HEK293 (cell line): ENCODE measurements around the gene CDK19.

Source experiments
- CTCF ChIA-PET: fragments of 350-600 bp; formaldehyde crosslinking; extraction: SDS; loops from one replicate; lab custom pipeline; 2021; ENCODE audit warnings: antibody characterized with exemption; lab: Yijun Ruan, JAX
- POLR2A ChIA-PET: fragments of 300-600 bp; formaldehyde crosslinking; extraction: SDS; loops from one replicate; lab custom pipeline; 2020; ENCODE audit warnings: antibody characterized with exemption, inconsistent platforms; lab: Yijun Ruan, JAX
- H3K27ac ChIP-seq: fragments of 200-500 bp; sonication (Bioruptor generic); 2 replicates; pipeline ENCODE4 v1.5.1; 2014; ENCODE audit warnings: low read depth, low read length, control low read depth, inconsistent platforms; ENCODE audit errors: extremely low read depth
- H3K36me3 ChIP-seq, 2 experiments: fragments of 200-500 bp in 1 of 2; sonication (Bioruptor generic) in 1 of 2; 1 replicate in 1 of 2; 2 replicates in 1 of 2; pipeline ENCODE4 v1.5.1; 2014 to 2017; ENCODE audit warnings: inconsistent platforms in 2 of 2, low read length in 2 of 2; ENCODE audit not compliant: control insufficient read depth in 2 of 2, insufficient read depth in 1 of 2
- H3K4me1 ChIP-seq: fragments of 200-500 bp; sonication (Bioruptor generic); 2 replicates; pipeline ENCODE4 v1.5.1; 2014; ENCODE audit warnings: mild to moderate bottlenecking, low read length, inconsistent platforms; ENCODE audit not compliant: control insufficient read depth, insufficient read depth
- H3K4me3 ChIP-seq: 2 replicates; pipeline ENCODE4 v1.5.1; 2011; ENCODE audit warnings: low read depth, mild to moderate bottlenecking, control low read depth, low read length, moderate library complexity
- H3K9me3 ChIP-seq: fragments of 200-500 bp; sonication (Bioruptor generic); 2 replicates; pipeline ENCODE4 v1.5.1; 2014; ENCODE audit warnings: low read depth, low read length, inconsistent platforms; ENCODE audit not compliant: control insufficient read depth, insufficient read depth
- MYNN ChIP-seq: fragments of 450-650 bp; formaldehyde crosslinking; IDR thresholded peaks from 2 replicates; pipeline ENCODE4 v1.5.1; 2016; ENCODE audit warnings: missing biosample characterization, missing genetic modification characterization, borderline replicate concordance
- SCRT1 ChIP-seq: fragments of 450-650 bp; formaldehyde crosslinking; IDR thresholded peaks from 2 replicates; pipeline ENCODE4 v1.5.1; 2016; ENCODE audit warnings: missing biosample characterization, missing genetic modification characterization, borderline replicate concordance
- SCRT2 ChIP-seq: fragments of 450-650 bp; formaldehyde crosslinking; IDR thresholded peaks from 2 replicates; pipeline ENCODE4 v1.5.1; 2016; ENCODE audit warnings: missing biosample characterization, missing genetic modification characterization
- ZIC2 ChIP-seq: fragments of 450-650 bp; formaldehyde crosslinking; IDR thresholded peaks from 2 replicates; pipeline ENCODE4 v1.5.1; 2016; ENCODE audit warnings: missing biosample characterization, missing genetic modification characterization
- ZNF132 ChIP-seq: fragments of 450-650 bp; formaldehyde crosslinking; IDR thresholded peaks from 2 replicates; pipeline ENCODE4 v1.5.1; 2017; ENCODE audit warnings: missing biosample characterization, missing genetic modification characterization, borderline replicate concordance
- ZNF16 ChIP-seq: fragments of 450-650 bp; formaldehyde crosslinking; IDR thresholded peaks from 2 replicates; pipeline ENCODE4 v1.5.1; 2016; ENCODE audit warnings: low read depth, missing biosample characterization, missing genetic modification characterization
- ZNF311 ChIP-seq: fragments of 450-650 bp; formaldehyde crosslinking; IDR thresholded peaks from 2 replicates; pipeline ENCODE4 v1.5.1; 2017; ENCODE audit warnings: missing biosample characterization, missing genetic modification characterization, borderline replicate concordance
- ZNF335 ChIP-seq: fragments of 450-650 bp; formaldehyde crosslinking; conservative IDR thresholded peaks from 2 replicates; pipeline ENCODE4 v1.5.1; 2016; ENCODE audit warnings: missing biosample characterization, missing genetic modification characterization
- ZNF341 ChIP-seq: fragments of 450-650 bp; formaldehyde crosslinking; IDR thresholded peaks from 2 replicates; pipeline ENCODE4; 2016; ENCODE audit warnings: low read depth, missing biosample characterization, missing genetic modification characterization
- ZNF37A ChIP-seq: fragments of 450-650 bp; IDR thresholded peaks from 2 replicates; pipeline ENCODE4 v1.5.1; 2018; ENCODE audit warnings: missing biosample characterization, missing genetic modification characterization
- ZNF426 ChIP-seq: fragments of 450-650 bp; formaldehyde crosslinking; IDR thresholded peaks from 2 replicates; pipeline ENCODE4 v1.5.1; 2017; ENCODE audit warnings: missing biosample characterization, missing genetic modification characterization, mild to moderate bottlenecking, inconsistent platforms, moderate library complexity
- ZNF544 ChIP-seq: fragments of 450-650 bp; formaldehyde crosslinking; IDR thresholded peaks from 2 replicates; pipeline ENCODE4 v1.5.0; 2017; ENCODE audit warnings: missing biosample characterization, missing genetic modification characterization
- ZNF626 ChIP-seq: fragments of 450-650 bp; sonication (Bioruptor Pico); formaldehyde crosslinking; IDR thresholded peaks from 2 replicates; pipeline ENCODE4 v1.5.1; 2018; ENCODE audit warnings: missing biosample characterization, missing genetic modification characterization, inconsistent platforms
- ZNF654 ChIP-seq: fragments of 450-650 bp; formaldehyde crosslinking; IDR thresholded peaks from 2 replicates; pipeline ENCODE4 v1.5.1; 2016; ENCODE audit warnings: low read depth, missing biosample characterization, missing genetic modification characterization
- ZNF707 ChIP-seq: fragments of 450-650 bp; formaldehyde crosslinking; IDR thresholded peaks from 2 replicates; pipeline ENCODE4 v1.5.1; 2016; ENCODE audit warnings: missing biosample characterization, missing genetic modification characterization
- ZNF768 ChIP-seq: fragments of 450-650 bp; formaldehyde crosslinking; IDR thresholded peaks from 2 replicates; pipeline ENCODE4 v1.5.1; 2018; ENCODE audit warnings: missing biosample characterization, mild to moderate bottlenecking, missing genetic modification characterization
- ZNF776 ChIP-seq: fragments of 450-650 bp; formaldehyde crosslinking; IDR thresholded peaks from 2 replicates; pipeline ENCODE4 v1.5.0; 2017; ENCODE audit warnings: missing biosample characterization, missing genetic modification characterization, borderline replicate concordance
- ZNF791 ChIP-seq: fragments of 450-650 bp; formaldehyde crosslinking; IDR thresholded peaks from 2 replicates; pipeline ENCODE4 v1.5.1; 2016; ENCODE audit warnings: missing biosample characterization, missing genetic modification characterization
- TF ChIP-seq, protein P1 (sequence below): fragments of 450-650 bp; formaldehyde crosslinking; optimal IDR thresholded peaks from 2 replicates; pipeline ENCODE3; 2016; ENCODE audit warnings: missing biosample characterization, mild to moderate bottlenecking, missing genetic modification characterization

Gene CDK19

DNA sequence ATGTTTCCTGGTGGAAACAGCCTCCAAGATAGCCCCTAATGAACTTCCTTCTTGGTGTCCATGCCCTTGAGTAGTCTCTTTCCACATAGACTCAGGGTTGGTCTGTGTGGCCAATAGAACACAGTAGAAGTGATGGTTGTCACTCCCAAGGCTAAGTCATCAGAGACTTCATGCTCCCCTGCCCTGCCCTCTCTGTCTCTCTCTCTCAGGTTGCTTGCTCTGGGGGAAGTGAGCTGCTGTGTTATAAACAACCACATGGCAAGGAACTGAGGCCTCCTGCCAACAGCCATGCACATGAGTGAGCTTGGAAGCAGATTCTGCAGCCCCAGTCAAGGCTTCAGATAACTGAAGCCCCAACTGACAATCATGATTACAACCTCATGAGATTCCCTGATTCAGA is 253.6 kb downstream of the CDK19 start (continued):
- TF ChIP-seq ZNF335 (no peak), ZNF768 (tag by site-specific recombination) (no peak), ZNF654 (no peak), ZNF544 (tag by site-specific recombination) (no peak), ZNF132 (tag by site-specific recombination) (no peak), ZIC2 (no peak), MYNN (tag by site-specific recombination) (no peak)

DNA sequence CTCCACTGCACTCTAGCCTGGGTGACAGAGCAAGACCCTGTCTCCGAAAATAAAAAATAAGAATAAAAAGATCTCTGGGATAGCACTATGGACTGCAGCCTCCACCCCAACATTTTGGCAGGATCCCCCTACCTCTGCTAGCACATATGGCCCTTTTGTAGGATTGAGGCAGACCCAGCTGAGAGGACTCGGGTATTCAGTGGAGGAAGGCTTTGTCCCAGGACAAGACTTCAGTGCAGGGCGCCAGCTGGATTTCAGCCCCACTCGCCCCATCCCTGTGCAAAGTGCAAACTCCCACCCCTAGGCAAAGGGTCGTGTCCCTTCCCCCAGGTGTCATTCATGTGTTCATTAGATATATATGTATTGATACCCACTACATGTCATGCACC is 254.3 kb downstream of the CDK19 start:
- no peaks in the 10 kb centered on the region for H3K9me3 ChIP-seq
- H3K36me3 ChIP-seq = no peaks in the 10 kb centered on the region
- no peak overlapping the region for H3K4me3 ChIP-seq
- POLR2A ChIA-PET = no interaction called here
- TF ChIP-seq ZNF426 (tag by site-specific recombination) = no peak
- TF ChIP-seq ZNF37A (tag by site-specific recombination) = no peak
- TF ChIP-seq ZNF791 = no peak
- no peak for TF ChIP-seq ZNF707 (tag by site-specific recombination)
- no peak for TF ChIP-seq ZNF341 (tag by site-specific recombination)
- TF ChIP-seq SCRT1 = no peak
- TF ChIP-seq, protein P1, sequence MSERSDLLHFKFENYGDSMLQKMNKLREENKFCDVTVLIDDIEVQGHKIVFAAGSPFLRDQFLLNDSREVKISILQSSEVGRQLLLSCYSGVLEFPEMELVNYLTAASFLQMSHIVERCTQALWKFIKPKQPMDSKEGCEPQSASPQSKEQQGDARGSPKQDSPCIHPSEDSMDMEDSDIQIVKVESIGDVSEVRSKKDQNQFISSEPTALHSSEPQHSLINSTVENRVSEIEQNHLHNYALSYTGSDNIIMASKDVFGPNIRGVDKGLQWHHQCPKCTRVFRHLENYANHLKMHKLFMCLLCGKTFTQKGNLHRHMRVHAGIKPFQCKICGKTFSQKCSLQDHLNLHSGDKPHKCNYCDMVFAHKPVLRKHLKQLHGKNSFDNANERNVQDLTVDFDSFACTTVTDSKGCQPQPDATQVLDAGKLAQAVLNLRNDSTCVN (tag by site-specific recombination) = no peak
- no peak for TF ChIP-seq ZNF776
- TF ChIP-seq ZNF16 (tag by site-specific recombination) = no peak
- no peak for TF ChIP-seq ZNF311 (tag by site-specific recombination)
- no peaks in the 10 kb centered on the region for H3K4me1 ChIP-seq
- CTCF ChIA-PET = interaction anchor here (0.7 to 1.2 kb wide), 3 partner anchors 19 to 497 kb away, joined by 3 to 4 read pairs (median 3); no protein-coding TSS in a partner anchor
- H3K27ac ChIP-seq = no peak overlapping the region

DNA sequence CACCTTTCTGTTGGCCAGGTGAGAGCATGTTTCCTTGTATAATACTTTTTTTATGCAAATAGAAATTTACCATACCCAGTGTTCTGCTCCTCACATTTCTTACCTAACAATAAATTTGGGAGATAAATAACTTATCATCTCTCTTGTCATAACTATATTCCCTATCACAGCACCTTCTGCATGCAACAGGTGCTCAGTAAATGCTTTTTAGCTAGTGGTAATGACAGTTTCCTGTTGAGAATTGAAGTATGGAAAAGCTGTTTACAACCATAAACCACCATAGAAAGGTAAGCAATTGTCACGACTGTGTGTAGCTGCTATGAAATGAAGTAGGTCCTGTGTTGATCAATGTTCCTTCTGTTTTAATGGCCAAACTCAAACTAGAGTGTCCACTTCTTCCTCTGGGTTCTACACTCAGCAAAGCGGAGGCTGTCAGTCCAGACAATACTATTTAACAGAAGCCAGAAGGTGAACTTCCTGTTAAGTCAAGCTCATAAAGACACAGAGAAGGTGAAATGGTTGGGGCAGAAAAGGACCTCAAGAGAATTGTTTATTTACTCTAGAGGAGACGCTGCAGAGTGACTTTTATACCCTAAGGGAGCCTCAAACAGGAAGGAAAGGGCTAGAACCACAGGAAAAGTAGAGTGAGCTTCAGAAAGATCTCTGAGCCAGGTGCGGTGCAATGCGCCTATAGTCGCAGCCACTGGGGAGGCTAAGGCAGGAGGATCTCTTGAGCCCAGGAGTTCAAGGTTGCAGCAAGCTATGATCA is 254.8 kb downstream of the CDK19 start:
- TF ChIP-seq ZNF626 (tag by site-specific recombination) (no peak), SCRT2 (tag by site-specific recombination) (peak; percentile 77), SCRT1 (0 out of 2 replicates have a peak, but pooled peaks have one; percentile 15)
- TF ChIP-seq, all 188 proteins: peak for 2
- ChIA-PET CTCF (interaction anchor here (0.6 to 1.2 kb wide), 4 partner anchors 18 to 498 kb away, joined by 3 to 4 read pairs (median 3); no protein-coding TSS in a partner anchor), POLR2A (no interaction called here)
- Histone ChIP-seq H3K4me3 (no peak overlapping the region), H3K9me3 (no peaks in the 10 kb centered on the region), H3K4me1 (no peaks in the 10 kb centered on the region), H3K36me3 (no peaks in the 10 kb centered on the region), H3K27ac (no peak overlapping the region)
